Measurements from ENCODE around the gene SLC66A1. TPM values are rescaled to one million over a fixed set of nuclear protein-coding genes. Genes with fewer than 3 reads are reported as not detected.

The SLC66A1 gene
- total and polyA plus RNA-seq, 5 experiments from 2014 or later = 3.1 to 6.4 (median 4.3) TPM

- DNase-seq (peak; percentile 47 to 80 (median 69)), ATAC-seq (peak; percentile 75 to 87)
- H3K4me3 Mint-ChIP-seq = peak overlapping the region in 2 of 10 donors; percentile 4 to 41
- no peaks in the 10 kb centered on the region for H3K9me3 Mint-ChIP-seq
- H3K27ac Mint-ChIP-seq = peak overlapping the region in 9 of 10 donors; percentile 31 to 90 (median 73)
- peaks cover 0 to 14% (median 6%) of the 10 kb centered on the region in 4 donors for H3K4me1 Mint-ChIP-seq
- H3K36me3 Mint-ChIP-seq = peaks cover 0 to 70% (median 6%) of the 10 kb centered on the region in 3 donors
- no peaks in the 10 kb centered on the region for H3K27me3 Mint-ChIP-seq
- POLR2A ChIA-PET = no interaction called here
Observed at GRCh38 chr1:19341201-19342061, 29.3 kb downstream of the SLC66A1 start.

DNA sequence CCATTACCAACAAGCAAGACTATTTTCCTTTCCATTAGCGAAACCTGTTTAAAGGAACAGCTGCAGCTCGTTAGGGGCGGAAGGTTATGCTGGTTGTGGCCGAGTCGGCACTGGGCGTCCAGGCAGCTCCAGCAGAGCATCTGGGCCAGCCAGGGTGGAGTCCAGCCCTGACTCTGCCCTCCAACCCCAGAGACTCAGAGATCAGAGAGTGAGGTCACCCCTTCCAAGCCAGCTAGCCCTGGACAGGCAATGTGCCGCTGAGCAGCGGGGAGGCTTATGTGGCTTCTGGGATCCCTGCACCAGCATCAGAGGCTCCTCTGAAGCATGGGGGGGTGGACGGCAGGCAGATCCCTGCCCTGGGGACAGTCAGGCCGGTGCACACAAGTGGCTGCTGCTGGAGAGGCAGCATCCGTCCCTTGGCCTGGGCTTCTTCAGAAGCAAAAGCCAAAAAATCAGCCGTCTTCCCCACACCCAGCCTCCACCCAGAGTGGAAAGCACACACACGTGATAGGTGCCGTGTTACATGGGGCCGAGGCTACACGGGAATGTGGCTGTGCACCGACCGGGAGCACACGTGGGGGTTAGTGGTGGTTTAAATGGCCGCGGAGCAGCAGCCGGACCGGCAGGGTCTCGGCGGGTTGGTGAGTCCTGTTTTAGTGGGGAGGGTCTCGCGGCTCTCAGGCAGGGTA lies 30.1 kb downstream of the SLC66A1 start:
- ATAC-seq = no peak
- no peak for DNase-seq
- H3K4me1 Mint-ChIP-seq = peaks cover 0 to 14% (median 6%) of the 10 kb centered on the region in 4 donors
- no peaks in the 10 kb centered on the region for H3K9me3 Mint-ChIP-seq
- no peaks in the 10 kb centered on the region for H3K27me3 Mint-ChIP-seq
- peak overlapping the region in 4 of 10 donors; percentile 41 to 84 (median 68) for H3K27ac Mint-ChIP-seq
- H3K36me3 Mint-ChIP-seq = peaks cover 0 to 74% (median 6%) of the 10 kb centered on the region in 3 donors
- POLR2A ChIA-PET = no interaction called here
- peak overlapping the region in 2 of 10 donors; percentile 25 to 45 for H3K4me3 Mint-ChIP-seq

- ATAC-seq (no peak), DNase-seq (no peak)
- Mint-ChIP-seq H3K36me3 (peaks cover 0 to 70% (median 6%) of the 10 kb centered on the region in 3 donors), H3K27ac (peak overlapping the region in 4 of 10 donors; percentile 41 to 84 (median 52)), H3K9me3 (no peaks in the 10 kb centered on the region), H3K4me3 (no peak overlapping the region), H3K27me3 (no peaks in the 10 kb centered on the region), H3K4me1 (peaks cover 0 to 18% (median 6%) of the 10 kb centered on the region in 4 donors)
- POLR2A ChIA-PET = interaction anchor here (2.0 kb wide), 1 partner anchor 254 kb away, joined by 4 read pairs; a partner anchor contains a TSS
Observed at GRCh38 chr1:19342894-19343616, 30.9 kb downstream of the SLC66A1 start.

- DNase-seq (no peak), ATAC-seq (no peak)
- H3K27ac Mint-ChIP-seq = peak overlapping the region in 1 of 10 donors; percentile 8
- no peaks in the 10 kb centered on the region for H3K27me3 Mint-ChIP-seq
- H3K4me3 Mint-ChIP-seq = peak overlapping the region in 1 of 10 donors; percentile 20
- H3K9me3 Mint-ChIP-seq = no peaks in the 10 kb centered on the region
- POLR2A ChIA-PET = interaction anchor here (2.0 kb wide), 1 partner anchor 253 kb away, joined by 4 read pairs; a partner anchor contains a TSS
- H3K4me1 Mint-ChIP-seq = peaks cover 0 to 18% (median 7%) of the 10 kb centered on the region in 4 donors
- peaks cover 0 to 67% (median 6%) of the 10 kb centered on the region in 3 donors for H3K36me3 Mint-ChIP-seq
Observed at GRCh38 chr1:19343617-19344350, 31.7 kb downstream of the SLC66A1 start.

GRCh38 chr1:19344372-19344810 lies 32.3 kb downstream of the SLC66A1 start:
- peak overlapping the region in 2 of 10 donors; percentile 20 to 22 for H3K4me3 Mint-ChIP-seq
- DNase-seq (peak in 8 of 10 donors; percentile 18 to 50 (median 41)), ATAC-seq (peak; percentile 51 to 72)
- peaks cover 0 to 67% (median 2%) of the 10 kb centered on the region in 3 donors for H3K36me3 Mint-ChIP-seq
- H3K27ac Mint-ChIP-seq = peak overlapping the region in 6 of 10 donors; percentile 8 to 81 (median 48)
- H3K9me3 Mint-ChIP-seq = no peaks in the 10 kb centered on the region
- POLR2A ChIA-PET = interaction anchor here (2.0 kb wide), 1 partner anchor 253 kb away, joined by 4 read pairs; a partner anchor contains a TSS
- peaks cover 0 to 18% (median 7%) of the 10 kb centered on the region in 4 donors for H3K4me1 Mint-ChIP-seq
- H3K27me3 Mint-ChIP-seq = no peaks in the 10 kb centered on the region

DNA sequence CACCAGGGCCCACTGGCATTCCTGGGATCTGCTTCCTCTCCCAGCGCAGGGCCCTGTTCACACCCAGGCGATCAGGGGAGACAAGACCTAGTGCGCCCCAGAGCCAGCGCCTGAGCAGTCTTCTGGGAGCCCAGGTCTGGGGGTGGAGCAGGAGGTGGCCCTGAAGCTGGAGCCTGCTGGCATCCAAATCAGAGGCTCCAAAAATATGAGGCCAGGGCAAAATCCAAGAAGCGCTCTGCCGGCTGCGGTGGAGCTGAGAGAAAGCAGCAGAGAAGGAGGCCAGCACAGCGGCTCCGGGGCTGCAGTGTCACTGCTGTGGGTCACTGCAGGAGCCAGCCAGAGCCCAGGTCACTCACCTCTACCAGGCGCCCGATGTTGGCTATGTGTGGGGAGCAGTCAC lies 32.7 kb downstream of the SLC66A1 start:
- Mint-ChIP-seq H3K27me3 (no peaks in the 10 kb centered on the region), H3K9me3 (no peaks in the 10 kb centered on the region), H3K4me3 (no peak overlapping the region), H3K36me3 (peaks cover 0 to 67% (median 2%) of the 10 kb centered on the region in 3 donors), H3K4me1 (peaks cover 0 to 18% (median 7%) of the 10 kb centered on the region in 4 donors), H3K27ac (peak overlapping the region in 3 of 10 donors; percentile 8 to 81 (median 66))
- ATAC-seq = no peak
- POLR2A ChIA-PET = interaction anchor here (2.0 kb wide), 1 partner anchor 252 kb away, joined by 4 read pairs; a partner anchor contains a TSS
- no peak for DNase-seq

GRCh38 chr1:19345391-19345790 lies 33.3 kb downstream of the SLC66A1 start:
- Mint-ChIP-seq H3K36me3 (peaks cover 0 to 69% (median 6%) of the 10 kb centered on the region in 3 donors), H3K9me3 (no peaks in the 10 kb centered on the region)

GRCh38 chr1:19346026-19346425 lies 33.9 kb downstream of the SLC66A1 start:
- H3K9me3 Mint-ChIP-seq = no peaks in the 10 kb centered on the region
- peak overlapping the region in 1 of 10 donors; percentile 37 for H3K4me3 Mint-ChIP-seq
- ATAC-seq (no peak), DNase-seq (no peak)
- H3K27me3 Mint-ChIP-seq = no peaks in the 10 kb centered on the region
- peaks cover 0 to 18% (median 7%) of the 10 kb centered on the region in 4 donors for H3K4me1 Mint-ChIP-seq
- POLR2A ChIA-PET = interaction anchor here (0.6 kb wide), 1 partner anchor 21 kb away, joined by 4 read pairs; no protein-coding TSS in a partner anchor
- peak overlapping the region in 7 of 10 donors; percentile 19 to 81 (median 63) for H3K27ac Mint-ChIP-seq
- H3K36me3 Mint-ChIP-seq = peaks cover 0 to 69% (median 6%) of the 10 kb centered on the region in 3 donors

More at GRCh38 chr1:19345391-19345790, 33.3 kb downstream of the SLC66A1 start:
- Mint-ChIP-seq H3K4me1 (peaks cover 0 to 18% (median 7%) of the 10 kb centered on the region in 4 donors), H3K4me3 (peak overlapping the region in 1 of 10 donors; percentile 32), H3K27ac (peak overlapping the region in 4 of 10 donors; percentile 33 to 81 (median 62)), H3K27me3 (no peaks in the 10 kb centered on the region)
- POLR2A ChIA-PET = interaction anchor here (2.0 kb wide), 1 partner anchor 252 kb away, joined by 4 read pairs; a partner anchor contains a TSS
- no peak for ATAC-seq
- no peak for DNase-seq

GRCh38 chr1:19347533-19348172 lies 35.5 kb downstream of the SLC66A1 start:
- H3K4me3 Mint-ChIP-seq = no peak overlapping the region
- DNase-seq (no peak), ATAC-seq (no peak)
- no peaks in the 10 kb centered on the region for H3K9me3 Mint-ChIP-seq
- H3K4me1 Mint-ChIP-seq = peaks cover 0 to 13% (median 2%) of the 10 kb centered on the region in 4 donors
- POLR2A ChIA-PET = no interaction called here
- H3K27me3 Mint-ChIP-seq = no peaks in the 10 kb centered on the region
- H3K27ac Mint-ChIP-seq = peak overlapping the region in 6 of 10 donors; percentile 6 to 78 (median 38)
- H3K36me3 Mint-ChIP-seq = peaks cover 0 to 65% (median 5%) of the 10 kb centered on the region in 3 donors

- Mint-ChIP-seq H3K27me3 (no peaks in the 10 kb centered on the region), H3K27ac (peak overlapping the region in 8 of 10 donors; percentile 4 to 82 (median 55)), H3K9me3 (peaks cover 0 to 2% (median 0%) of the 10 kb centered on the region in 9 donors), H3K4me3 (no peak overlapping the region), H3K36me3 (peaks cover 0 to 66% (median 7%) of the 10 kb centered on the region in 3 donors), H3K4me1 (peaks cover 0 to 12% (median 1%) of the 10 kb centered on the region in 4 donors)
- ATAC-seq (no peak), DNase-seq (no peak)
- POLR2A ChIA-PET = no interaction called here
Observed at GRCh38 chr1:19348441-19349198, 36.5 kb downstream of the SLC66A1 start.
